Posterior vena cava (tissue), 2 donors: Measurements from ENCODE around the gene COQ8A. TPM values are rescaled to one million over a fixed set of nuclear protein-coding genes. Genes with fewer than 3 reads are reported as not detected.
A peak's percentile ranks its signal among the peaks of the same experiment; 100 is the strongest.
"Not testable (repeated sequence)": the region's sequence is repeated elsewhere in the genome, so short reads cannot be mapped to it uniquely, and the experiment has no call there.

ENCODE experiments used
- DNase-seq: peaks from one replicate; pipeline ENCODE4 v3.0.0-alpha.2; 2020; ENCODE audit warnings: low spot score
- intact Hi-C, 2 donors: fragments of 100-400 bp; cut with DNase I; formaldehyde crosslinking; loops; one replicate each; pipeline versions ENCODE4 v1.14.1 to v1.14.2; 2022 to 2023
- total RNA-seq, 2 donors: library from RNA; stranded (reverse); fragmentation: NEBNext Ultra II Directional; extraction: Animal tissue kit (Norgen Biotek cat#: 25700); gene quantifications; one replicate each; pipeline ENCODE4 v1.2.1, GENCODE V29; 2021
- donor health status: DM: yes; HTN: yes; CAD: no.
- donor health status: DM: yes; HTN: yes; CAD: no.

COQ8A gene
- total RNA-seq, 2 donors from 2014 or later = 15.4 to 21.1 TPM

DNA sequence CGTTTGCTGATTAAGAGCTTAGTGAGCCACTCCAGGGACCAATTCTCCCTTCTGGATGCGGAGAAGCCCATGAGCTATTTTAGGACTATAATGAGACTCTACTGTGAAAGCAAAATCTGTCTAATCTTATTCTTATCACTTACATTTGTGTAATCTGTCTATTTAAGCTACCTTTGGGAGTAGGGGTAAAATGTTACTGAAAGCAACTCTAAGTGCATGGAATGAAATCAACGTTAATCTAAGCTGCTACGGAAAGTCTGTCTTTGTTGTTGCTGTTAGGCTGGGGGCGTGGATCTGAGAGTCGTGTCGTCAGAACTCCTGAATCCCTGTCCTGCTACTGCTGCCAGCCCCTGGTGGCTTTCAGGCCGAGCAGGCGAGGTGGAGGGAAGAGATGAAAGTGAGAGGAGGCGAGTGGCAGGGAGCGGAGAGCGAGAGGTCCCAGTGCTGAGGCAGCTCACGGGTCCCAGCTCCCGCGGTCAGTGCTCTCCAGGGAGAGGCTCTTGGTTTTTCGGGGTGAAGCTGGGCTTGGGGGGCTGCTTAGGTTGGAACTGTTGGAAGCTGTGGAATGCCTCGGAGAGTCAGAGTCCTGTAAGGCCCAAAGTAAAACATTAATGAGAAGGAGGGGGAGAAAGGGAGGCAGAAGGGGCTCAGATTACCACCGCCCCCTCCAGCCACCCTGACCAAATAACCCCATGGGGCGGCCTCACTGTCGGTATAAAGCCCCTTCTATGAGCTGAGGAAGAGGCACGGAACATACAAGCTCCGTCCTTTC, 53.9 kb downstream of the COQ8A start:
- intact Hi-C loops = no loop called here
- DNase-seq = peak; percentile 80

DNA sequence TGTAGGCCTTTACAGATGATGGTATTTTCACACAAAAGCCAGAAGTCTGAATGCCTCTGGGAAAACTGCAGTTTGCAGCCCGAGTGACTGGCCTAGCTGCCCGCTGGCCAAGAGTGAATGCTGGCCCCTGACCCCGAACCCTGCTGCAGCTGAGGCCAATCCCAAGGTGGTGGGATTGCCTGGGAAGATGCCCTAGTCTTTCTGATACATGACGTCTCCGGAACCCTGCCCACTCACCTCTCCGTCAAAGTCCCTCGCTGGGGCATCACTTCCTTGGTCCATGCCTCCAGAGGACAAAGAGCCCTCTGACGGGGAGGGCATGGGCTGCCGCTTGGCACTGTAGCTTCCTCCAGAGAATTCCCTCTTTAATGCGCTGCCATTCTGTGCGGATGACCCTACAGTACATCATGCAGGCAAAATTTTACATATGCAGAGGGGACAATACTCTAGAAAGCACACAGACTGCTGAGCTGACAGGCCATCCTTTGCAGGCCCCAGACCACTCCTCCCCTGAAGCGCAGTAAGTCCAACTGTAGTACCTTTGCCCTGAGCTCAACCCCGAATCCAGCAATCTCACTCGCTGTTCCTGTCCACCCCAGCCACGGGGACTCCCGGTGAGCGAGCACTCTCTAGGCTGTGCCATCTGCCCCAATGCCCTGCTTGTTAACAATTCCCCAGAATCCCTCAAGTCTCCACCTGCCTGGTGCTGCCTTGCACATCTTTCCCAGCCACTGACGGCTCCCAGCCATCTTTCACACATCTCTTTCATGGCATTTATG, 54.7 kb downstream of the COQ8A start:
- DNase-seq = peak; percentile 57
- intact Hi-C loops = no loop called here

- intact Hi-C loops = no loop called here
- peak; percentile 68 for DNase-seq
Measured at GRCh38 chr1:226995365-226996332, 55.6 kb downstream of the COQ8A start.

- DNase-seq, intact Hi-C loops: not testable (repeated sequence)
Measured at GRCh38 chr1:226999579-226999978, 59.5 kb downstream of the COQ8A start.

GRCh38 chr1:227002531-227003049, 62.5 kb downstream of the COQ8A start:
- DNase-seq = no peak
- intact Hi-C loops = no loop called here

GRCh38 chr1:227003165-227003564, 63.1 kb downstream of the COQ8A start:
- intact Hi-C loops = no loop called here
- no peak for DNase-seq

DNA sequence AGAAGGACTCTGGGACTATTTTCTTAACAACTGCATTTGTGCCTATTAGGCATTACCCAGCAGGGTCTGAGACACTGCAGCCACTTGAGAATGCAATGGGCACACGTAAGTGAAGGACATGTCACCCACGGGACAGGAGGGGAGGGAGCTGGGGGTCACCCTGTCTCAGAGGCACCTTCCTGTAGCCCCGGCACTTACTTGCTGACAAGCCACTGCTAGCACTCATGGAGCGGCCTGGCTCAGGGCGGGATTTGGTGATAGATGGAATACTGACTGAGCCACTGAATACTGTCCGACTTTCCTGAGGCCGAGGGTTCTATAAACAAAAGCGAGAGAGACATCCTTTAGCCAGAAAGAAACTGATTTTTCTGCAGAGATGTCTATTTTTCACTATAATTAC, 64.7 kb downstream of the COQ8A start:
- intact Hi-C loops = no loop called here
- no peak for DNase-seq

DNA sequence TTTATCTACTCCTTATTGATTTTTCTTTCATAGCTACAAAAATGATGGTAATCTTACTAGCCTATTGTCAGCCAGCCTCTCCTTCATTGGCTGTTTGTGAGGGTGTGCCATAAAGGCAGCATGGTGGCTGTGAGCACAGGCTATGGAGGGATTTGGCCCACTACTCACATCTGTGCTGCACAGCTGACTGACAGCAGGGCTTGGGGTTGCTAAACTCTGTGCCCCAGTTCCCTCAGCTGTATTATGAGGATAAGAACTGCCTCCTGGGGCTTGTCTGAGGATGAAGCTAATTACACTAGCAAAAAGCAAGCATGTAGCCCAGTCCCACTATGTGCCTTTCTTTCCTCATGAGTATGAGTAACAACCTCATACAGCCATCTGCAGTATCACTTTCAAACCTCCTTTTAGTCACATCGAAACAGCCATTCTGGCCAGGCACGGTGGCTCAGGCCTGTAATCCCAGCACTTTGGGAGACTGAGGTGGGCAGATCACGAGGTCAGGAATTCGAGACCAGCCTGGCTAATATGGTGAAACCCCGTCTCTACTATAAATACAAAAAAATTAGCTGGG, 66.2 kb downstream of the COQ8A start:
- intact Hi-C loops = no loop called here
- DNase-seq = no peak

GRCh38 chr1:227009937-227010336, 69.8 kb downstream of the COQ8A start:
- intact Hi-C loops = no loop called here
- no peak for DNase-seq

- intact Hi-C loops = no loop called here
- no peak for DNase-seq
Measured at GRCh38 chr1:227010645-227011044, 70.6 kb downstream of the COQ8A start.

DNA sequence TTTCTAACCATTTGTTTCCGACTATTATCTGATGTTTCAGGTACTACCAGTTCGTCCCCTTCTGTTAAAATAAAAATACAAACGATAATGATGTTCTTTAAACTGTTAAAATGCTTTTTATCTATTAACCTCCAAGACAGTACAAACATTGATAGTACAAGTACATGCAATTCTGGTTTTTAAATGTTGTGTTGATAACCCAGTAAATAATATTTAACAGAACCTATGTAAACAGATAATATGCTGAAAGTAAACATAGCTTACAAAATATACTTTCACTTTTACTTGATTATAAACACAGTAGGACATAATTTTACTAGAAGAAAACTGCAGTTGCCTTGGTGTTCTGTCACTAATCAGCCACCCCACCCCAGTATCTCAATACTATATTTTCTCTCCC, 76.9 kb downstream of the COQ8A start:
- intact Hi-C loops = no loop called here
- no peak for DNase-seq

- intact Hi-C loops = no loop called here
- no peak for DNase-seq
Measured at GRCh38 chr1:227032396-227032795, 92.3 kb downstream of the COQ8A start.

GRCh38 chr1:227033880-227034279, 93.8 kb downstream of the COQ8A start:
- intact Hi-C loops = no loop called here
- DNase-seq = no peak

DNA sequence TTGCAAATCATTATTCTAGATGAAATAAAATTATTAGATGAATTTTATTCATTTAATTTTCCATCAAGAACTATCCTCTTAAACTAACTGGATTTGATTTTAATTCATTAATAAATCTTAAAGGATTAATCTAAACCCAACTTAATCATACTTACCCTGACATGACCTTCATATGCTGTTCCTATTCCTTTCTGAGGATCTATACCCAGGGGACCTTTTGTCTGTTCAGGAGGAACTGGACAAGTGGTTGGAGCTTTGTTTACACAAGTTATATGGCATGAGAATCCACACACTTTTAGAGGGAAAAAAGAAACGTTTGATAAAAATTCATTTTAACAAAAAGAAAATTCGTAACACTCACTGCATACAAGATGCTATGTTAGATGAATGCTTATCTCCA, 95.2 kb downstream of the COQ8A start:
- no peak for DNase-seq
- intact Hi-C loops = no loop called here

DNA sequence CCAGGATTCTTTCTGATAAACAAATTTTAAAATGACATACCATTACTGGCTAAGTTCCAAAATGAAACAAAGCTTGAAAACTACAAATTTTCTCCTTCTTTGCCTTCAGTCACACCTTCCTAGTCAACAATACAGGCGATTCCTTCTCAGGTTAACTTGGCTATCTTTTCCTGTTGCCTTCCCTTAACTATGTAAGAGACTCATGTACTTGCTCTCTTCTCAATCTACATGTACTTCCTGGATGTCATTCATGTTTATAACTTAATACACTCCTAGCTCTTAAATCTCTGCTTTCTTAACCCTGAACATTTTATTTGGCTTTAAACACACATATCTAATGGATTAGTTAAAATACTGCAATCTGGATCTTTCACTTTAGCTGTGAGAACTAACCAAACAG, 97.0 kb downstream of the COQ8A start:
- DNase-seq = no peak
- intact Hi-C loops = no loop called here
